PFSK-1 (cell line): ENCODE data around the gene ONECUT3.

Experiments
- FOXP2 ChIP-seq: optimal IDR thresholded peaks from 2 replicates; pipeline ENCODE3; 2011; ENCODE audit warnings: borderline replicate concordance, control low read depth, inconsistent platforms; ENCODE audit not compliant: insufficient read depth; ENCODE audit errors: extremely low read length, extremely low read depth
- POLR2AphosphoS5 ChIP-seq: IDR thresholded peaks from 2 replicates; pipeline ENCODE4 v1.6.1; 2012; ENCODE audit warnings: low read depth, mild to moderate bottlenecking, control low read depth, low read length, moderate library complexity
- SIN3A ChIP-seq: IDR thresholded peaks from 2 replicates; pipeline ENCODE4 v1.6.1; 2012; ENCODE audit warnings: mild to moderate bottlenecking, low read length, moderate library complexity, borderline replicate concordance; ENCODE audit not compliant: insufficient read depth
- TAF1 ChIP-seq: IDR thresholded peaks from 2 replicates; pipeline ENCODE4 v1.6.1; 2012; ENCODE audit warnings: low read length, control low read depth, borderline replicate concordance; ENCODE audit not compliant: insufficient read depth
- TF ChIP-seq, protein P1 (sequence below), 2 experiments: IDR thresholded peaks; 2 replicates each; pipeline versions ENCODE4 v1.6.1 to v1.8.0; 2011 to 2012; ENCODE audit warnings: low read depth in 2 of 2, low read length in 2 of 2, control low read depth in 1 of 2, inconsistent platforms in 1 of 2, mild to moderate bottlenecking in 1 of 2, moderate library complexity in 1 of 2; ENCODE audit not compliant: insufficient read depth in 1 of 2

The ONECUT3 gene

DNA sequence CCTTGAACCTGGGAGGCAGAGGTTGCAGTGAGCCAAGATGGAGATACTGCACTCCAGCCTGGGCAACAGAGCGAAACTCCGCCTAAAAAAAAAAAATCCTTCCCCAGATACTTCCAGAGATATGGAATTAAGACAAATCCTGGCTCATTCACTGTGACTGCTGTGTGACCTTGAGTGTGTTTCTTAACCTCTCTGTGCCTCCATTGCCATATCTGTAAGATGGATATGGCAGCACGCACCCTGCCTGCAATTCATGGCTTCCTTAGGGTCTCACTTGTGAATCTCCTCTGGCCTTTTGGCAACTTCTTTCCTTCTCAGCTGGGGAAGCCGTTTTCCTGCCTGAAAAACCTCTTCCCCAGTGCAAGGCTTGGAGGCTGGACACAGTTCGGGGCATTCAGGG lies 33.8 kb upstream of the ONECUT3 start:
- TF ChIP-seq FOXP2 (no peak), POLR2AphosphoS5 (no peak), TAF1 (no peak), SIN3A (no peak)
- TF ChIP-seq, protein P1, sequence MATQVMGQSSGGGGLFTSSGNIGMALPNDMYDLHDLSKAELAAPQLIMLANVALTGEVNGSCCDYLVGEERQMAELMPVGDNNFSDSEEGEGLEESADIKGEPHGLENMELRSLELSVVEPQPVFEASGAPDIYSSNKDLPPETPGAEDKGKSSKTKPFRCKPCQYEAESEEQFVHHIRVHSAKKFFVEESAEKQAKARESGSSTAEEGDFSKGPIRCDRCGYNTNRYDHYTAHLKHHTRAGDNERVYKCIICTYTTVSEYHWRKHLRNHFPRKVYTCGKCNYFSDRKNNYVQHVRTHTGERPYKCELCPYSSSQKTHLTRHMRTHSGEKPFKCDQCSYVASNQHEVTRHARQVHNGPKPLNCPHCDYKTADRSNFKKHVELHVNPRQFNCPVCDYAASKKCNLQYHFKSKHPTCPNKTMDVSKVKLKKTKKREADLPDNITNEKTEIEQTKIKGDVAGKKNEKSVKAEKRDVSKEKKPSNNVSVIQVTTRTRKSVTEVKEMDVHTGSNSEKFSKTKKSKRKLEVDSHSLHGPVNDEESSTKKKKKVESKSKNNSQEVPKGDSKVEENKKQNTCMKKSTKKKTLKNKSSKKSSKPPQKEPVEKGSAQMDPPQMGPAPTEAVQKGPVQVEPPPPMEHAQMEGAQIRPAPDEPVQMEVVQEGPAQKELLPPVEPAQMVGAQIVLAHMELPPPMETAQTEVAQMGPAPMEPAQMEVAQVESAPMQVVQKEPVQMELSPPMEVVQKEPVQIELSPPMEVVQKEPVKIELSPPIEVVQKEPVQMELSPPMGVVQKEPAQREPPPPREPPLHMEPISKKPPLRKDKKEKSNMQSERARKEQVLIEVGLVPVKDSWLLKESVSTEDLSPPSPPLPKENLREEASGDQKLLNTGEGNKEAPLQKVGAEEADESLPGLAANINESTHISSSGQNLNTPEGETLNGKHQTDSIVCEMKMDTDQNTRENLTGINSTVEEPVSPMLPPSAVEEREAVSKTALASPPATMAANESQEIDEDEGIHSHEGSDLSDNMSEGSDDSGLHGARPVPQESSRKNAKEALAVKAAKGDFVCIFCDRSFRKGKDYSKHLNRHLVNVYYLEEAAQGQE (IDR thresholded peaks at IDR 0.05; ENCODE audit: insufficient read depth in 1 of 2, low read depth in 2 of 2, low read length in 2 of 2), result no peak

- TF ChIP-seq FOXP2, result no peak
- TF ChIP-seq SIN3A, result no peak
Measured at GRCh38 chr19:1720237-1720636, 33.1 kb upstream of the ONECUT3 start.

DNA sequence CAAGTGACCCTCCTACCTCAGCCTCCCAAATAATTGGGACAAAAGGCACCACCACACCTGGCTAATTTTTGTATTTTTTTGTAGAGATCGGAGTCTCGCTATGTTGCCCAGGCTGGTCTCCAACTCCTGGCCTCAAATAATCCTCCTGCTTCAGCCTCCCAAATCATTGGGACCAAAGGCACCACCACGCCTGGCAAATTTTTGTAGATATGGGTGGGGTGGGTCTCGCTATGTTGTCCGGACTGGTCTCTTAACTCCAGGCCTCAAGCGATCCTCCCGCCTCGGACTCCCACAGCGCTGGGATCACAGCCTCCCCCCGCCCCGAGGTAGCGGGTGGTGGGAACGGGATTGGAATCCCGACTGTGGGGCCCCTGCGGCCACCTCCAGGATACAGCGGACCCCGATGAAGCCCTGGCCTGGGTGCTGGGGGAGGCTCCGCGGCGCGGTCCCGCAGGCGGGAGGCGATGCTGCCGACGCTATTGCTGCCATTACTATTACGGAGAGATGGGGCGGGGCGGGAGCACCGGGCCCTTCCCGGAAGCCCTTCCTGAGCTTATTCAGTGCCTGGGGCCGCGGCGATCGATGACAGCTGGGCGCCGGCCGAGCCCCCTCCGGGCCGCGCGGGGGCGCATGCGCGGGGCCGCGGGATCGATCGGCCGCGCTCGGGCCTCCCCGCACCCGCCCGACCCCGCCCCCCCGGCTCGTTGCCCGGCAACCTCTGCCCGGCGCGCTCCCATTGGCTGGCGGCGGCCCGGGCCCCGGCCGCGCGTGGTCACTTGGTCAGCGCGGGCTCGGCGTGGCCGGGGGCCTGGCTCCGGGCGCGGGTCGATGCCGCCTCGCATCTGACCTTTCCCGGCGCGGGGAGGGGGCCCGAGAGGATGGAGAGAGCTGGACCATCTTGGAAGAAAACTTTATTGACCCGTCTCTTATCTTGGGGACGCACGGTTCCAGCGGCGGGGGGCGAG lies 27.9 kb upstream of the ONECUT3 start:
- TF ChIP-seq, protein P1 (IDR thresholded peaks at IDR 0.05; ENCODE audit: insufficient read depth in 1 of 2, low read depth in 2 of 2, low read length in 2 of 2), result no peak
- TF ChIP-seq POLR2AphosphoS5 (no peak; the same call in 1 of the 2 replicates), TAF1 (no peak), SIN3A (no peak), FOXP2 (no peak)

DNA sequence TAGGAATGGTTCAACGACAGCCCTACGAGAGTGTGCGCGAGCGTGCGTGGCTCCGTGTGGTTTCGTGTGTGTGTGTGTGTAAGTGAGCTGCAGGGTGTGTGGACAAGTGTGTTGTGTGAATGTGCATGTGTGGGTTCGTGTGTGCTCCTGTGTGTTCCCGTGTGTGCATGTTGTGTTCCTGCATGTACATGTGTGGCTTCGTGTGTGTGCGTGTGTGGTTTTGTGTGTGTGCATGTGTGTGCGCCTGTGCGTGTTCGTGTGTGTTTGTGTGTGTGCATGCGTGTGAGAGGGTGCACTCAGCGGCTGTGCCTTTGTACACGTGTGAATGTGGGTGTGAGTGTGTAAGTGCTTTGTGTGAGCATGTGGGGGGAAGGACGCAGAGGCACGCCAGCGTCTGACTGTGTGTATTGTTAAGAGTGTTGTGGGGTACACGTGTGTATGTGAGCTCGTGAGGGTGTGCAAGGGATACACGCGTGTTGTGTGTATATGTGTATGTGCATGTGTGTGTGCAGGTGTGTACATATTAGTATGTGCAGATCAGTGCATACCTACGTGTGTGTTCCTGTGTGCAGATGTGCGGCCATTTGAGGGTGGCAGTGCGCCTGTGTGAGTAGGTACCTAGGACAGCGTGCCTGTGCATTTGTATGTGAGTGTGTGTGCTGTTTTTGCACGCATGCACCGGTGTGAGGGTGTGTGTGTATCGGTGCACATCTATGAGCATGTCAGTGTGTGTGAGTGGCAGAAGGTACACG lies 24.3 kb upstream of the ONECUT3 start:
- TF ChIP-seq FOXP2, result no peak
- no peak for TF ChIP-seq POLR2AphosphoS5
- no peak for TF ChIP-seq SIN3A
- TF ChIP-seq, protein P1 (IDR thresholded peaks at IDR 0.05; ENCODE audit: insufficient read depth in 1 of 2, low read depth in 2 of 2, low read length in 2 of 2), result peak in 1 of 2 experiments; percentile 54; a peak in 1 of 4 replicates

- TF ChIP-seq POLR2AphosphoS5 (no peak), FOXP2 (no peak), SIN3A (no peak), TAF1 (no peak)
- TF ChIP-seq, protein P1 (IDR thresholded peaks at IDR 0.05; ENCODE audit: insufficient read depth in 1 of 2, low read depth in 2 of 2, low read length in 2 of 2), result no peak
Measured at GRCh38 chr19:1729568-1729925, 23.8 kb upstream of the ONECUT3 start.
